GM19438 (cell line): ENCODE measurements around the gene SLC30A3.

ENCODE experiments used
- ATAC-seq: cut with Tn5 transposase; IDR thresholded peaks from one replicate; pipeline ENCODE4 v1.9.1; 2021; ENCODE audit warnings: low read depth; ENCODE audit not compliant: unreplicated experiment

Gene SLC30A3

DNA sequence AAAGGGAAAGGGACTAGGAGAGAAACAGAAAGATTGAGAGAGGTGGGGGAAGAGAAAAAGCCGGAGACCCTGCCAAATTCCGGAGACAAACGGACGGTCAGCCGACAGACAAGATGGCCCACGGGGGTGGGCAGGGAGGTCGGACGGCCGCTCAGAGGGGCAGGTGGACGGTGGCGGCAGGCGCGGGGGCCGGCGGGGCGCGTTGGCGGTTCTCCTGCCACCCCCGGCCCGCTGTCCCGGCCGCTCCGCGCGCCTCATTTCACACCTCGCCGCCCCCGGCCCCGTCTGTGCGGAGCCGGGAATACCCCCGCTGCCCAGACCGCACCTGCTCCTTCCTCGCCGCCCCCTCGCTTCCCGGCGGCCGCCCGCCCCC, 935 bp downstream of the SLC30A3 start:
- ATAC-seq: no peak

DNA sequence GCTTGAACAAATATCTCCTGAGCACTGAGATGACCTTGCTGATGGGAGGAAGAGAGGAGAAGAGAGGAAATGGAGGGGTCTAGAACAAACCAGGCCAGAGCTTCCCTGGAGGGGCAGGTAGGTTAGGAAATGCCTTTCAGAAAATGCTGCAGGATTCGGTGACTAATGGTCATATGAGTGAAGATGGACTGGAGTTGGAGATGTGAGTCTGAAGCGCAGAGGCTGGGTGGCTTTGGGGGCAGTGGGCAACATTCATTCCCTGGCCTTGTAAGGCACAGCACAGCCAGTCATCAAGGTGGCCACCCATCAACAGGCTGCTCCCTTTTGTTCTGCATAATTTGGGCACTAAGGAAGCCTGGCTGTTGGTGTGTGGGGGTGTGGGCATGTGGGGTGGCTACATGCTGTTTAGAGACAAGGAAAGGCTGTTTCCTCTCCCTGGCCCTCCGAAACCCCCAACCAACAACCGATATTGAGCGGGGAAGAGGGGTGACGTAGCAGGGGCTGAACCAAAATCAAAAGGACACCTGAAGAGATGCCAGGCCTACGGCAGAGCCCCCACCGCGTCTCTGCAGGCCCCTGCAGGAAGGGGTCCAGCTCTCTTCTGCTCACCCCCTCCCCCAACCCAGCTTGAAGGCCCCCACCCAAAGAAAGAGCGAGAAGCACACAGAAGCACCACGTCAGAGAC, 1.5 kb downstream of the SLC30A3 start:
- ATAC-seq: no peak

DNA sequence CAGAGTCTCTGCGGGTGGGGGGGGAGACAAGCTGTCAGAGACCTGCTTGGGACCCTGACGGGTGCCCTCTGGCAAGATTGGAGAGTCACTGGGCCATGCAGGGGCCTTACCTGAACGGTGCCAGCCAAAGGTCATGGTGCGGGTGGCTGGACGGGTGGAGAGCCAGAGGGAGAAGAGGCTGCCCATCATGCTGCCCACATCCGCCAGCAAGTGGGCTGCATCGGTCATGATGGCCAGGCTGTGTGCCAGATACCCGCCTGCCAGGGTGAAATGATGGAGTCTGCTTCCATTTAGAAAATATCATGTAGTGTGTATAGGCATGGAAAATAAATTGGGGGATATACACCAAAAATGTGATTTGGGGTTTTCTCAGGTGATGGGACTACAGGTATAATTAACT, 4.8 kb downstream of the SLC30A3 start:
- no peak for ATAC-seq

DNA sequence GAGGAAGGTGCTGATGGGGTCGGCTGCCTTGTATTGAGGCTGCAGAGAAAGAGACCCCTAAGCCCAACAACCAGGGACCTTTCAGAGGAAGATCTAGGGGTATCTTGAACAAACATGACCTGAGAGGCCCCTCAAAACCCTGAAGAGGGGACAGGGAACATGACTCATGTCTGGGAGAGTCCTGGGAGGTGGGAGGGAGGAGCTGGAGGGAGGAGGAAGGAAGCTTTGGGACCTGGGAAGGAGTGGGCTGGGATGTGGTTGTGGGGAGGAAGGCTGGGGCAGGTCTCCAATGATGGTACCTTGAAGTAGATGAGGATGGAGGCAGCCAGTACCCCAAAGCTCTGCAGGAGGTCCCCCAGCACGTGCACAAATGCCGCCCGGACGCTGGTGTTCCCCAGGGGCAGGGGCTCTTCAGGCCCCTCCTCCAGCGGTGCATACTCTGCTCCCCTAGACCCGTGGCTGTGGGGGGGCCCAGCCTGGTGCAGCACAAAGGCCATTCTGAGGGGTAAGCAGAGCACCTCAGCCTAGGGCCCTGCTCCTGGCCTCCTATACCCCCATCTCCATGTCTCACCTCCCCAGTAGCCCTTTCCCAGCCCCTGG, 5.9 kb downstream of the SLC30A3 start:
- no peak for ATAC-seq

DNA sequence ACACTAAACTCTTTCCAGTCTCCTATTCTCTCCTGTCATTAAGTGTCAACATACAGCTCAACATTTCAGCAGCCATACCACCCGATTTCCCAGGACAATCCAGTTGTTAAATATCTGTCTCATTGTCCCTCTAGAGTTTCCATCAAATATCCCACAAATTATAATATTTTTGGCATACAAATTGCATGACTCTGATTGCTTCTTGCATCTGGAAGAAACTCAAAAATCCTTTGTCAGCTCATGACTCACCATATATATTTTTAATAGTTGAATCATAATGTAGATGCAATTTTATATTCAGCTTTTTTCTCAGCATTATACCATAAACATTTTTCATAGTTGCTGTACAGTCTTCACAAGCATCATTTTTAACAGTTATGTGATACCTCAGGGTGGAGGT, 7.2 kb downstream of the SLC30A3 start:
- ATAC-seq: no peak

DNA sequence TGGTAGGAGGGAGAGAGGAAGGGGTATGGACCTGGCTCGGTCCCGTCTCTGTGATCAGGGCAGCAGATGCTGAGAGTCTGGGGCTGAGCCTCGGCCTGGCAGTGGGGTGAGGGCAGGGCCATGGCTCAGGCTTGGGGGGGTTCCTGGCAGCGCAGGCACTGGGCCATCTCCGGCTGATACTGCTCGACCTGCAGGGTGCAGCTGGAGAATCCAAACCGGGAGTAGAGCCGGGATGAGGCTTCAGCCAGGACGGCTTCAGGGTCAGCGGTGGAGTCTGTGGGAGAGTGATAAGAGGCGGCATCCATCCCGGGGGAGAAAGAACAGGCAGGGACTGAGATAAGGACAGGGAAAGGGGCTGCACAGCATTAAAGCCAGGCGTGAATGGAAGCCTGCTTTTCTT, 7.7 kb downstream of the SLC30A3 start:
- no peak for ATAC-seq

DNA sequence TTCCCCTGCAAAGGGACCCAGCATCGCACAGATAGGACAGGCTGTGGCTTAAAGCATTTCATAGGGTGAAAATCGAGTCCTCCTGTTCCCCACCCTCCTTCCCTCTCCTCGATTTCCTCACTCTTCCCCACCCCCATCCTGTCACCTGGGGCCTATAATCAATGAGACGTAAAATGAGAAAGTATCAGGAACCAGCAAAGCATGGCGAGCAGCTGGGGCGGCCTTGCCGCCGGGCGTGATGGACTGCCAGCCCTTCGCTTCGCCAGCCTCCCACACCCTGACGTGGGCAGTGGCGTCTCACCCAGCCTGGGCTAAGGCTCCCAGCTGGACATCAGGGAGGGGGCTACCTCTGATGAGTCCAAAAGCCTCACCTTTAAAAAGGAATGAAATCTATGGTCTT, 11.1 kb downstream of the SLC30A3 start:
- no peak for ATAC-seq

DNA sequence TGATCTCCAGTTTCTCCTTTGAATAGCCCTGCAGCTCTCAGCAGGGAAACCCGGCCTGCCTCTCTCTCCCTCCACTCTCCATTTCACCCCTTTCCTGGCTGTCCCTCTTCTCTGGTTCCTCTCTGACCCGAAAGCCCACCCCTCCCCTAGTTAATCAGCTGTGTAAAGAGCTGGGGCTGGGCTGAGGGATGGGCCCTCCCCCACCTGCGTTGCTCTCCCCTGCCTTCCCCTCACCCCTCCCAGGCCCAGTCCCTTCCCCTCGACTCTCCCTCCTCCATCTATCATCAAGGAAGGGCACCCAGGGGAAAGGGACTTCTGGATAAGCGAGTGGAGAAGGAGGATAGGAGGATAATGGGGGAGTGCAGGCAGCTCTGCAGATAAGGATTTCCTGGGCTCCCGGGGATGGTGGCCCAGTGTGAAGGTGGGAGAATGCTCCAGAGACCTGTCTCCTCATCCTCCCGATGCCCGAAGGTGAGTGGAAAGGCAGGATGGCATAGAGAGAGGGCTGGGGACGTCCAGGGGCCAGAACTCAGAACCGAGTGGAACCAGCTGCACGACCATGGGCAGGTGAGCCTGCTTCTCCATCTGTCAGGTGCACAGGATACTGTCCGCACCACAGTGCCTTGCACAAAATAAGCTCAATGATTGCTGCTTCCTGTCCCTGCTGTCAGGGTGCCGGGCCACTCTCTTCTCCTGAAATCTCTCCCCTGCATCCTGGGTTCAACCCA, 12.0 kb downstream of the SLC30A3 start:
- ATAC-seq: no peak

DNA sequence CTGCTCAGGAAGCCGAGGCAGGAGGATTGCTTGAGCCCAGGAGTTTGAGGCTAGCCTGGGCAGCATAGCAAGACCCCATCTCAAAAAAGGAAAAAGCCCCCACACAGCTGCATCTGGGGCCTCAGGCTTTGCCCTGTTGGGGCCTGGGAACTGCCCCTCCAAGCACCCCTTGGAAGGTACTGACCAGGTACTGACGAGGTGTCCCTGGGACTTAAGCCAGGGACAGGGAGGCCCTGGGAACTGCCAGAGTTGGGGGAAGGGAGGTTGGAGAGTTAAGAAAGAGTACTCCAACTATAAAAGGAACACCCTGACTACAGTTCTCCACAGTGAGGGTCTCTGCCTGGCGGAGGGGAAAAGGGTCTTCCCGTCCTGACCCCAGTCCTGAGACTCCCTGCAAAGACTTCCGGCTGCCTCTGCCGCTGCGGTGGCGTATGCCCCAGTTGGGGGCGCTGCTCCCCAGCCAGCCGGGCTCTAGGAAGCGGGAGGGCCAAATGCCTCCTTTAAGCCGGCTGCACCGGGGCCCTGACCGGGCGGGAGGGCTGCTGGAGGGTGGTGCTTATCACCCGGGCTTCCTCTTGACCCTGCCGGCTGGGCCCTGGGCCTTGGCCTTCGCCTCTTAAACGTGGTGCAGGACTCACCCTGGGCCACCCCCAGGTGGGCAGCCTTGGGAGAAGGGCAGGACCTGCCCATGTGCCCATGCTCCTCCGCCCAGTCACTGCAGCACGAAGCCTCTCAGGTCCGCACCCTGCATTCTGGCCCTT, 12.8 kb downstream of the SLC30A3 start:
- no peak for ATAC-seq

DNA sequence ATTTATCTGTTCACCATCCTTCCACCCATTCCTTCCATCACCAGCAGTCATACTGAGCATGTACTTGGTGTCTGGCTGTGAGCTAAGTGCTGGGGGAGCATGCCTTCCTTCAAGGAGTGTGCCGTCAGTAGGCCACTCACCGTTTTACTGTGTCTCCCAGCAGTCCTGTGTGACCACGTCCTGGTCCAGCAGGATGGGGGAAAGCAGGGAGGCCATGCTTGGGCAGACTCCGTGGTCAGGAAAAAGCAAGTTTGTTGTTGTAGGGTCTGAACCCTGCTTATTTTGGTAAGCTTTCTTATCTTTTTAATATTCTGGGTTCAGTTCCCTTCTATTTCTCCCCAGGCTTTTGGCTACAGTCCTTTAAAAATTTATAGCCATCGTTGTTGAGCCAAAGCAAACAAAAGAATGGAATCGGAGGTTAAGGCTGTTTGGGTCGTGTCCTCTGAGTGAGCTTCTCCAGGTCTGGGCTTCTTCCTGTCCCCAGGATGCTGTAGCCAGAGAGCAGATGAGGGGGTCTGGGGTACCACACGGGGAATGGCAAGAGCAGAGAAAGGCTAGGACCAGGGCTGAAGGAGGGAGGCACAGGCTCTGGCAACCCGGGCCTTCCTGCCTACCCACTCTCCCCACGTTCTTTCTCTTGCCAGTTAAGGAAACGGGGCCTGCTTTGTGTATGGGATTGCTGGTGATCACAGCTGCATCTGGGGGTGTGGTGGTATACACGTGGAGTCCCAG, 13.5 kb downstream of the SLC30A3 start:
- no peak for ATAC-seq

DNA sequence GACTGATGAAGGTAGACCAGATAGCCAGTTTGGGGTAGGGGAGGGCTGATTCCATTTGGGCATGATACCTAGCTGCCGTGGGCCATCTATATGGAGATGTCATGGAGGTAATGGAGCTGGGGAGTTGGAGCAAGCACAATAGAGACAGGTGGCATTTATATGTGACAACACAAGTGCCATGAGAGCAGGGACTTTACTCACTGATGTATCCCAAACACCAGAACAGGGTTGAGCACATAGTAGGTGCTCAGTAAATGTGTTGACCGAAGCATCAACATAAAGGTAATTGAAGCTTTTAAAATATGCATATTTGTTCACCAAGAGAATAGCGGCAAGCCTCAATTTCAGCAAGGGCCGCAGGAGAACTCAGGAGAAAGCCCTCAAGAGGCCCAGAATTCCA, 15.0 kb downstream of the SLC30A3 start:
- ATAC-seq: no peak

DNA sequence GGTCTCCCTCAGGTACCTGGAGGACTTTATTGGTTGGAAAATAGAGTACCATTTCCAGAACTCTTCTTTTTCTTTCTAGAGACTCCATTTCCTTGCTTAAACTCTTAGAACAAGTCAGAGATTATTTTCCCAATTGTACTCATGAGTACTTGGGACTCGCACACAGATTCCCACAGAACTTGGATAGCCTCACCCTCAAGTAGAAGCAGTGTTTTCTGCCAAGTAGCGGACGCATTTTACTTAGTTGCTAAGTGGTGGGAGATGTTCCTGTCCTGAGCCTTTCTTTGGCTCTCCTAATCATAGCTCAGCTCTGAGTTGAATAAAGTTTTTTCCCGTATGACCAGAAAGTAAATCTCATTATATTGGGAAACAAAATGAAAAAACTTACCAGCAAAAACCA, 17.2 kb downstream of the SLC30A3 start:
- ATAC-seq: no peak

DNA sequence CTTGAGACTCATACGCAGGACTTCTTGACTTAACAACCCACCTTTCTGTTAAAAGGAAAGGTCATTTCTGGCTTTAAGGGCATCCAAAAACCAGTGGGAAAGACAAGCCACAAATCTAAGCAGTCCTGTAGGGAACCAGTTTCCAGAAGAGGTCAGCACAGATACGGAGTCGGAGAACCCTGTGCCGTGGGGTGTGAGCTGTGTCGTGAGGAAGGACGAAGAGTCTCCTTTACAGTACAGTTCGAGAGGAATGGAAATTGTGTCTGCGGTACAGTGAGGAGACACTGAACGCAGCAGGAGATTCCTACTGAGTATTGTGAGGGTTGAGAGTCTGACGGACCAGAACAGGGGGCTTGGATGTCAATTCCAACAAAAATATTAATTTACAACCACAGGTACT, 17.7 kb downstream of the SLC30A3 start:
- no peak for ATAC-seq

DNA sequence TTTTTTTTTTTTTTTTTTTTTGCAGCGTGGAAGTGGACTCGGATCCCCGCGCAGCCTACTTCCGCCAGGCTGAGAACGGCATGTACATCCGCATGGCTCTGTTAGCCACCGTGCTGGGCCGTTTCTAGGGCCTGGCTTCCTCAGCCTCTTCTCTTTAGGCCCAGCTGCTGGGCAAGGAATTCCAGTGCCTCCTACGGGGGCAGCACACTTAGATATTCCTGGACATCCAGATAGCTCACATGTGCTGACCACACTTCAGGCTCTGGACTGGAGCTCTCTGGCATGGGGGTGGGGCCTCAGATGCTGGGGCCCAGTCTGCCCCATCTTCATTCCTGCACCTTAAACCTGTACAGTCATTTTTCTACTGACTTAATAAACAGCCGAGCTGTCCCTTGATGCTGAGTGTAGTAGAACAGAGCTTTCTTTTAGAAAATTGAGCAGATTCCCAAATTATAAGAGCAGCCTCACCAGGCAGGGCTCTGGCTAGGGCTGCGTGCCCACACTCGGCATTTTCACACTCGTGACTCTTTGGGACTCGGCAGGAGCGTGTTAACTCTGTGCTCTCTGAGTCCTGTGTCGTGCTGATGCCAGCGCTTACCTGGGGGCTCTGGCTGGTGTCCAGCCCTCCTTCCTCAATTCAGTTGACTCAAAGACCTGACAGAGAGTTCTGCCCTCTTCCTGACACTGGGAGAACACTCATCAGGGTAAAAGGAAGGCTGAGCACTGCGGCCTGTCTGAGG, 19.3 kb downstream of the SLC30A3 start:
- no peak for ATAC-seq

DNA sequence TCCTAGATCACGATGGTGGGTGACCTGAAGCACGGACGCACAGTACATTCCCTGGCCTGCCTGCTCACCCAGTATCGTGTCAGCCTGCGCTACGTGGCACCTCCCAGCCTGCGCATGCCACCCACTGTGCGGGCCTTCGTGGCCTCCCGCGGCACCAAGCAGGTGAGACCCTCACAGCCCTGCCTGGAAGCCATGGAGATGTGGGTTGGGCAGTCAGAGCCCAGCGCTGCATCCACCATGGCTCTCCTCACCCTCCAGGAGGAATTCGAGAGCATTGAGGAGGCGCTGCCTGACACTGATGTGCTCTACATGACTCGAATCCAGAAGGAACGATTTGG, 20.3 kb downstream of the SLC30A3 start:
- ATAC-seq: no peak

DNA sequence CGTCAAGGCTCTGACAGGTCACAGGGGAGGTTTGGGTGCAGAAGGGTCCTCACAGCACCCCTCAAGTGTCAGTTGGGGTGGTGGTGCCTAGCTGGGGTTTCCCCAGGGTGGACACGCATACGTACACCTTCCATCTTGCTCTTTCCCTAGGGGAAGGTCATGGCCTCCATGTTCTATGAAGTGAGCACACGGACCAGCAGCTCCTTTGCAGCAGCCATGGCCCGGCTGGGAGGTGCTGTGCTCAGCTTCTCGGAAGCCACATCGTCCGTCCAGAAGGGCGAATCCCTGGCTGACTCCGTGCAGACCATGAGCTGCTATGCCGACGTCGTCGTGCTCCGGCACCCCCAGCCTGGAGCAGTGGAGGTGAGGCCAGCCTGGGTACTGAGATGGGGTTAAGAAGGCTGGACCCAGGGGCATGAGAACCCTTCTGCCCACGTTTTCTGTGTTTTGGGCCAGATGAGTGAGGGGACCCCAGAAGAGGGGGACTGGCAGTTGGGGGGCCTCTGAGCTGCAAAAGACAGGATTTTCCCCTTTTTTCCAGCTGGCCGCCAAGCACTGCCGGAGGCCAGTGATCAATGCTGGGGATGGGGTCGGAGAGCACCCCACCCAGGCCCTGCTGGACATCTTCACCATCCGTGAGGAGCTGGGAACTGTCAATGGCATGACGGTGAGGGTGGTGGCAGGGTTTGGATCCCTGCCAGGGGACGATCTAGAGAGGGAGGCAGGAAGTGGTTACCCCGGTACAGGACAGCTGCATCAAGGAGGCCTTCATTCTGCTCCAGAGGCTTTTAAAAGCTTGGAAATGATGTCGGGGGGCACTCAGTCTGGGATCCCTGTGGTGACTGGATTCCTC, 20.9 kb downstream of the SLC30A3 start:
- no peak for ATAC-seq

DNA sequence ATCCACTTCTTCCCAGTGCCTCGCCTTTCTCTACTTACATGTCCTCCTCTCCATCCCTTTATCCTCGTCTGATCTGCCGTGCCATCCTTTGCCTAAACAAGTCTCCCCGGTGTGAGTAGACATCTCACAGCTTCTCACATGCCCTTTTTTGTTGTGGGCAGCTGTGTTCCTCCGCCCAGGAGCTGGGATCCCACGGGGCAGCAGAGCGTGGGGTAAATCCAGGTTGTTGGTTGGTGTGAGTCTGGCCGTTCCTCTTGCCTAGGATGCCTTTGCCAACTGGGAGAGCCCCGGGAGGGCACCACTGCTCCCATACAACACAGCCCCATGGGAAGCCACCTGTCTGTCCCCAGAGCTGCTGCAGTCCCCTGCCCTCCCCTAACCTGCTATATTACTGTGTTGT, 22.4 kb downstream of the SLC30A3 start:
- ATAC-seq: no peak

DNA sequence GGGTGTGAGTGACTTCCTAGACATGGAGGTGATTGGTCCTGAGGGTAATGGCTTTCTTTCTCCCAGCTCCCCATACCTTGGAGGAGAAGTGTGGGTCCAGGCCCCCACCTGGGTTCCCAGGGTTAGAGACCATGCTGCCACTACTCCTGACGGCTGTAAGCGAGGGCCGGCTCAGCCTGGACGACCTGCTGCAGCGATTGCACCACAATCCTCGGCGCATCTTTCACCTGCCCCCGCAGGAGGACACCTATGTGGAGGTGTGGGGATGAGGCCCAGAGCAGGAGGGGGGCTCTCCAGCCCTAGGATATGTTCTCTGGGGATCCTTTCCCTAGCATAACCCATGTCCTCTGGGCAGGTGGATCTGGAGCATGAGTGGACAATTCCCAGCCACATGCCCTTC, 23.9 kb downstream of the SLC30A3 start:
- ATAC-seq: no peak

DNA sequence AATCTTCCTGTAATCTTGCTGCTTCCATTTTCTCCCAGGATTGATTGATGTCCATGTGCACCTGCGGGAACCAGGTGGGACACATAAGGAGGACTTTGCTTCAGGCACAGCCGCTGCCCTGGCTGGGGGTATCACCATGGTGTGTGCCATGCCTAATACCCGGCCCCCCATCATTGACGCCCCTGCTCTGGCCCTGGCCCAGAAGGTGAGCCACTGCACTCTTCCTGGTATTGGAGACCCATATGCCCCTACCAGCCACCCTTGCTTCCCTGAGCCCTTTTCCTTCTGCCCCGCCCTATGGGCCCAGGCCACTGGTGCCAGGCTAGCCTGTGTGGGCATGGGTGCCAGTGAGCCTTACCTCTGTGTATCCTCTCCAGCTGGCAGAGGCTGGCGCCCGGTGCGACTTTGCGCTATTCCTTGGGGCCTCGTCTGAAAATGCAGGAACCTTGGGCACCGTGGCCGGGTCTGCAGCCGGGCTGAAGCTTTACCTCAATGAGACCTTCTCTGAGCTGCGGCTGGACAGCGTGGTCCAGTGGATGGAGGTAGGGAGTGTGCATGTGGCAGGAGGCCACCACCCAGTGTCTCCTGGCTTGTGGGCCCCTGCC, 25.4 kb downstream of the SLC30A3 start:
- no peak for ATAC-seq
